Measurements from ENCODE around the gene KCNJ15.
"Not testable (repeated sequence)": the region's sequence is repeated elsewhere in the genome, so short reads cannot be mapped to it uniquely, and the experiment has no call there.

DNA sequence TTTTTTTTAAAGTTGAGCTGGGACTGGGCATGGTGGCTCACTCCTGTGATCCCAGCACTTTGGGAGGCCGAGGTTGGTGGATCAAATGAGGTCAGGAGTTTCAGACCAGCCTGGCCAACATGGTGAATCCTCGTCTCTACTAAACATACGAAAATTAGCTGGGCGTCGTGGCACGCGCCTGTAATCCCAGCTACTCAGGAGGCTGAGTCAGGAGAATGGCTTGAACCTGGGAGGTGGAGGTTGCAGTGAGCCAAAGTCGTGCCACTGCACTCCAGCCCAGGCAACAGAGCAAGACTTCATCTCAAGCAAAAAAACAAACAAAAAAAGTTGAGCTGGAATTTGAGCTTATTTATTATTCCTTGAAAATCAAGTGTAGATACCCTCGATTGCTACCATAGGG is 21.5 kb upstream of the KCNJ15 start:
- not testable (repeated sequence) for TF ChIP-seq EZH2phosphoT487 (IDR thresholded peaks at IDR 0.05; ENCODE audit: insufficient read depth, low read depth); EZH2 (IDR thresholded peaks at IDR 0.05; ENCODE audit: insufficient read depth, poor library complexity, severe bottlenecking)
